Psoas muscle (tissue), 8 donors: Measurements from ENCODE around the gene LTO1. TPM values are rescaled to one million over a fixed set of nuclear protein-coding genes. Genes with fewer than 3 reads are reported as not detected.

Source experiments
- ATAC-seq, 4 donors: fragments of 200-7000 bp; cut with Tn5 transposase; one replicate each; pipeline ENCODE4 v1.9.1; 2020; ENCODE audit warnings: moderate library complexity in 3 of 4, mild to moderate bottlenecking in 2 of 4
- DNase-seq, 2 donors: peaks; one replicate each; pipeline ENCODE4 v3.0.0-alpha.2; 2020
- H3K27ac ChIP-seq: fragments of 200-600 bp; one replicate; pipeline ENCODE4 v1.8.0; 2022
- H3K27me3 ChIP-seq, 3 donors: fragments of 200-600 bp in 1 of 3; one replicate each; pipeline versions ENCODE4 v1.6.1 to v1.8.0; 2013 to 2022; ENCODE audit warnings: low read length in 2 of 3, mild to moderate bottlenecking in 2 of 3, moderate library complexity in 1 of 3; ENCODE audit not compliant: insufficient read depth in 3 of 3
- H3K36me3 ChIP-seq, 2 donors: fragments of 200-600 bp in 1 of 2; one replicate each; pipeline versions ENCODE4 v1.6.1 to v1.8.0; 2013 to 2022; ENCODE audit warnings: low read depth in 1 of 2, mild to moderate bottlenecking in 1 of 2, moderate library complexity in 1 of 2; ENCODE audit not compliant: insufficient read depth in 1 of 2
- H3K4me1 ChIP-seq: fragments of 200-600 bp; one replicate; pipeline ENCODE4 v1.8.0; 2022
- H3K4me3 ChIP-seq: fragments of 200-600 bp; one replicate; pipeline ENCODE4 v1.8.0; 2022; ENCODE audit warnings: mild to moderate bottlenecking
- H3K9me3 ChIP-seq: fragments of 200-600 bp; one replicate; pipeline ENCODE4 v1.8.0; 2022
- WGBS, 3 donors: extraction: QIAGEN DNeasy Blood & Tissue Kit; methylation state at CpG; one replicate each; pipeline versions ENCODE4 v1.1.6 to v1.1.7; 2013; 5-methylcytosine and 5-hydroxymethylcytosine counted together
- intact Hi-C, 2 donors: fragments of 100-400 bp; cut with DNase I; formaldehyde crosslinking; loops; one replicate each; pipeline versions ENCODE4 v1.11.0 to v1.14.2; 2022
- polyA plus RNA-seq, 3 donors: library from polyadenylated mRNA; stranded (reverse); fragments of 200-250 nt; gene quantifications; one replicate each; pipeline ENCODE4 v1.2.3, GENCODE V29; 2013
- total RNA-seq, 4 donors: library from RNA; stranded (reverse); fragmentation: NEBNext Ultra II Directional in 2 of 4; extraction: Animal tissue kit (Norgen Biotek cat#: 25700) in 2 of 4; gene quantifications; one replicate each; pipeline versions ENCODE4 v1.2.1 to v1.2.4, GENCODE V29; 2021 to 2023
- TF ChIP-seq, protein P1 (sequence below): fragments of 200-600 bp; IDR thresholded peaks from one replicate; pipeline ENCODE4 v1.8.0; 2022; ENCODE audit warnings: antibody characterized with exemption
- donor health status: healthy with polysubstance abuse.
- donor health status: DM: no; HTN: no; CAD: no; lungs with moderate emphysema.
- donor health status: Bipolar disorder and iron deficiency.
- donor health status: healthy.
- donor health status: DM: yes; HTN: yes; CAD: no.
- donor health status: DM: no; HTN: no; CAD: no.
- donor health status: DM: no; HTN: no; CAD: no.
- donor health status: DM: yes; HTN: yes; CAD: no.

Gene LTO1
- total and polyA plus RNA-seq, 7 donors = 8.5 to 28.1 (median 9.2) TPM

GRCh38 chr11:69654001-69654659 lies 21.0 kb downstream of the LTO1 start:
- DNase-seq = peak in 1 of 2 donors; percentile 50
- Histone ChIP-seq H3K4me1 (no peaks in the 10 kb centered on the region), H3K27ac (no peak overlapping the region), H3K27me3 (no peaks in the 10 kb centered on the region), H3K4me3 (no peak overlapping the region), H3K36me3 (peaks cover 0 to 21% of the 10 kb centered on the region in 2 donors), H3K9me3 (no peaks in the 10 kb centered on the region)
- ATAC-seq = no peak
- intact Hi-C loops = no loop called here
- TF ChIP-seq, protein P1, sequence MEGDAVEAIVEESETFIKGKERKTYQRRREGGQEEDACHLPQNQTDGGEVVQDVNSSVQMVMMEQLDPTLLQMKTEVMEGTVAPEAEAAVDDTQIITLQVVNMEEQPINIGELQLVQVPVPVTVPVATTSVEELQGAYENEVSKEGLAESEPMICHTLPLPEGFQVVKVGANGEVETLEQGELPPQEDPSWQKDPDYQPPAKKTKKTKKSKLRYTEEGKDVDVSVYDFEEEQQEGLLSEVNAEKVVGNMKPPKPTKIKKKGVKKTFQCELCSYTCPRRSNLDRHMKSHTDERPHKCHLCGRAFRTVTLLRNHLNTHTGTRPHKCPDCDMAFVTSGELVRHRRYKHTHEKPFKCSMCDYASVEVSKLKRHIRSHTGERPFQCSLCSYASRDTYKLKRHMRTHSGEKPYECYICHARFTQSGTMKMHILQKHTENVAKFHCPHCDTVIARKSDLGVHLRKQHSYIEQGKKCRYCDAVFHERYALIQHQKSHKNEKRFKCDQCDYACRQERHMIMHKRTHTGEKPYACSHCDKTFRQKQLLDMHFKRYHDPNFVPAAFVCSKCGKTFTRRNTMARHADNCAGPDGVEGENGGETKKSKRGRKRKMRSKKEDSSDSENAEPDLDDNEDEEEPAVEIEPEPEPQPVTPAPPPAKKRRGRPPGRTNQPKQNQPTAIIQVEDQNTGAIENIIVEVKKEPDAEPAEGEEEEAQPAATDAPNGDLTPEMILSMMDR = no peak
- WGBS, 3 donors = 78 to 85% (median 84%) methylated on average over 35 to 38 of the region's 38 CpGs

DNA sequence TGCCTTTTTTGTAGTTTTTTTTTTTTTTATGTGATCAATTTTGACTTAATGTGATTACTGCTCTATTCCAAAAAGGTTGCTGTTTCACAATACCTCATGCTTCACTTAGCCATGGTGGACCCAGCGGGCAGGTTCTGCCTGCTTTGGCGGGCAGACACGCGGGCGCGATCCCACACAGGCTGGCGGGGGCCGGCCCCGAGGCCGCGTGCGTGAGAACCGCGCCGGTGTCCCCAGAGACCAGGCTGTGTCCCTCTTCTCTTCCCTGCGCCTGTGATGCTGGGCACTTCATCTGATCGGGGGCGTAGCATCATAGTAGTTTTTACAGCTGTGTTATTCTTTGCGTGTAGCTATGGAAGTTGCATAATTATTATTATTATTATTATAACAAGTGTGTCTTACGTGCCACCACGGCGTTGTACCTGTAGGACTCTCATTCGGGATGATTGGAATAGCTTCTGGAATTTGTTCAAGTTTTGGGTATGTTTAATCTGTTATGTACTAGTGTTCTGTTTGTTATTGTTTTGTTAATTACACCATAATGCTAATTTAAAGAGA lies 21.7 kb downstream of the LTO1 start:
- Histone ChIP-seq H3K27ac (no peak overlapping the region), H3K4me3 (no peak overlapping the region), H3K36me3 (peaks cover 0 to 21% of the 10 kb centered on the region in 2 donors), H3K27me3 (no peaks in the 10 kb centered on the region), H3K4me1 (no peaks in the 10 kb centered on the region), H3K9me3 (no peaks in the 10 kb centered on the region)
- DNase-seq (no peak), ATAC-seq (no peak)
- WGBS, 3 donors = 90 to 92% (median 91%) methylated on average over 23 of the region's 23 CpGs
- TF ChIP-seq, protein P1 = no peak
- intact Hi-C loops = no loop called here

- Histone ChIP-seq H3K9me3 (no peaks in the 10 kb centered on the region), H3K36me3 (peaks cover 0 to 21% of the 10 kb centered on the region in 2 donors), H3K4me1 (no peaks in the 10 kb centered on the region), H3K4me3 (no peak overlapping the region), H3K27ac (no peak overlapping the region), H3K27me3 (no peaks in the 10 kb centered on the region)
- intact Hi-C loops = no loop called here
- 75 to 81% (median 79%) methylated on average over 11 of the region's 11 CpGs for WGBS, 3 donors
- ATAC-seq (no peak), DNase-seq (no peak)
- TF ChIP-seq, protein P1 = no peak
These were observed 22.2 kb downstream of the LTO1 start for GRCh38 chr11:69652999-69653398.

DNA sequence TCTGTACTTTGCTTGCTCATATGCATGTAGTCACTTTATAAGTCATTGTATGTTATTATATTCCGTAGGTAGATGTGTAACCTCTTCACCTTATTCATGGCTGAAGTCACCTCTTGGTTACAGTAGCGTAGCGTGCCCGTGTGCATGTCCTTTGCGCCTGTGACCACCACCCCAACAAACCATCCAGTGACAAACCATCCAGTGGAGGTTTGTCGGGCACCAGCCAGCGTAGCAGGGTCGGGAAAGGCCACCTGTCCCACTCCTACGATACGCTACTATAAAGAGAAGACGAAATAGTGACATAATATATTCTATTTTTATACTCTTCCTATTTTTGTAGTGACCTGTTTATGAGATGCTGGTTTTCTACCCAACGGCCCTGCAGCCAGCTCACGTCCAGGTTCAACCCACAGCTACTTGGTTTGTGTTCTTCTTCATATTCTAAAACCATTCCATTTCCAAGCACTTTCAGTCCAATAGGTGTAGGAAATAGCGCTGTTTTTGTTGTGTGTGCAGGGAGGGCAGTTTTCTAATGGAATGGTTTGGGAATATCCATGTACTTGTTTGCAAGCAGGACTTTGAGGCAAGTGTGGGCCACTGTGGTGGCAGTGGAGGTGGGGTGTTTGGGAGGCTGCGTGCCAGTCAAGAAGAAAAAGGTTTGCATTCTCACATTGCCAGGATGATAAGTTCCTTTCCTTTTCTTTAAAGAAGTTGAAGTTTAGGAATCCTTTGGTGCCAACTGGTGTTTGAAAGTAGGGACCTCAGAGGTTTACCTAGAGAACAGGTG lies 23.1 kb downstream of the LTO1 start:
- peak; percentile 2 to 18 for DNase-seq
- intact Hi-C loops = no loop called here
- Histone ChIP-seq H3K9me3 (no peaks in the 10 kb centered on the region), H3K36me3 (peaks cover 0 to 21% of the 10 kb centered on the region in 2 donors), H3K4me3 (no peak overlapping the region), H3K27ac (no peak overlapping the region), H3K27me3 (no peaks in the 10 kb centered on the region), H3K4me1 (no peaks in the 10 kb centered on the region)
- 61 to 74% (median 62%) methylated on average over 15 of the region's 15 CpGs for WGBS, 3 donors
- TF ChIP-seq, protein P1 = no peak
- ATAC-seq = no peak
